Measurements from ENCODE around the gene PPIB.

The PPIB gene

DNA sequence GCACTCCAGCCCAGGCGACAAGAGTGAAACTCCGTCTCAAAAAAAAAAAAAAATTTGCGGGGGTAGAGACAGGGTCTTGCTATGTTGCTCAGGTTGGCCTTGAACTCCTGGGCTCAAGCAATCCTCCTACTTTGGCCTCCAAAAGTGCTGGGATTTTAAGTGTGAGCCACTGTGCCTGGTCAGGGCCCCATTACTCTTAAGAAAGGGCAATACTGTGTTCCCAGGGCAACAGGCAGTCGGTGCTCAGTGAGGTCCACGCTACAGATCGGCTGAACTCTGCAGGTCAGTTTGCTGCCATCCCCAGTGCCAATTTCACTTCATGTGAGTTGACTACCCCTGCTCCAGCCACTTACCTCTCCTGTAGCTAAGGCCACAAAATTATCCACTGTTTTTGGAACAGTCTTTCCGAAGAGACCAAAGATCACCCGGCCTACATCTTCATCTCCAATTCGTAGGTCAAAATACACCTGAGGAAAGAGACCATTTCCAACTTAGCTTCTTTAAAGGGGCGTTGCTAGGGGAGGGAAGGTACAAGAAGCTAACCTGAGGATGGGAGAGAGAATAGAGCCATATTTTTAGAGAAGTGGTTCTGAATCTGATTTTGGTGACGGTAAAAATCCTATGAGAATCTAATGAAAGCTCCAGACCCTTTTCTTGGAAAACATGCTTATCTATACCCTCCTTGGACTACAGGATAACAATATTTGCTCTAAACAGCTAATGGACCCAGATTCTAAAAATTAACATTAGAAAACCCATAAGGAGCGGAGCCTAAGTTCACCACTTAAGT, 939 bp downstream of the PPIB start:
- DNase-seq (ENCODE audit: insufficient read length, low spot score) (no peak), FAIRE-seq (peak; percentile 16)
- TF ChIP-seq PAX5 (IDR thresholded peaks at IDR 0.05; ENCODE audit: insufficient read depth, low read length, severe bottlenecking), result no peak
- no peak for TF ChIP-seq POLR2A (IDR thresholded peaks at IDR 0.05; ENCODE audit: low read depth, low read length)
- no peak for TF ChIP-seq POU2F2 (IDR thresholded peaks at IDR 0.05; ENCODE audit: low read depth, low read length)

DNA sequence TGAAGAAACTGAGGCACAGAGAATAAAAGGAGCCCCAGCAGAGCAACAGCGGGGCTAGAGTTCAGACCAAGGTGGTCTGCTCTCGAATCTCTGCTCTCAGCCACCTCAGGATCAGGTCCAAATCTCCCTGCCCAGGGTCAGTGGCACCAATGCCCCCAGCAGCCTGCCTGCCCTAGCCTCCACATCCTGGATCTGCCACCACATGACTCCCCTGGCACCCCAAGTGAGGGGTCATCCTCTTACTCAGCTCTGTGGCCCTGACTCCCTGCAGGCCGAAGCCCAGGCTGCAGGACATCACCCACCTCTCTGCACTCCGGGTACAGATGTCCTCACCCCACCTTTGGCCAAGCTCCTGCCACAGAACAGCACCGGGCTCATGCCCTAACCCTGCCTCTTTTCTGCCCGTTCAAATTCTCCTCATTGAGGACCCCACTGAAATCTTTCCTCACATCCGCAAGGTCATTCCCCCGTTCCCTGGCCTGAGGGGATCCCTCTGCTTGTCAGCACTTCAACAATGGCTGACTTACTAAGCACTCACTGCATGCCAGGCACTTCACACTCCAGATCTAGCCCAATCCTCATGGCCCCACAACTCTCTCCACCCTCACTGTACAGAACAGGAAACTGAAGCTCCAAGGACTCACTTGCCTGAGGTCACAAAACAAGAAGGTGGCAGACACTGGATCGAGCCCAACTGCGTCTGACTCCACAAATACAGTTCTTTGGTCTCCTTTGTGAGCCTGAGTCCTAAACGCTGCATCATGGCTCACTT, 4.3 kb downstream of the PPIB start:
- no peak for FAIRE-seq
- no peak for TF ChIP-seq TAF1 (IDR thresholded peaks at IDR 0.05; ENCODE audit: low read depth, low read length)
- no peak for TF ChIP-seq PAX5 (IDR thresholded peaks at IDR 0.05; ENCODE audit: insufficient read depth, low read length, severe bottlenecking)
- TF ChIP-seq POLR2AphosphoS5 (IDR thresholded peaks at IDR 0.05; ENCODE audit: low read depth, low read length), result peak; percentile 37
- TF ChIP-seq SPI1 (IDR thresholded peaks at IDR 0.05; ENCODE audit: low read depth, low read length), result no peak
- TF ChIP-seq POLR2A (IDR thresholded peaks at IDR 0.05; ENCODE audit: low read depth, low read length), result 0 out of 2 replicates have a peak, but pooled peaks have one; percentile 17
- TF ChIP-seq POU2F2 (IDR thresholded peaks at IDR 0.05; ENCODE audit: low read depth, low read length), result no peak

DNA sequence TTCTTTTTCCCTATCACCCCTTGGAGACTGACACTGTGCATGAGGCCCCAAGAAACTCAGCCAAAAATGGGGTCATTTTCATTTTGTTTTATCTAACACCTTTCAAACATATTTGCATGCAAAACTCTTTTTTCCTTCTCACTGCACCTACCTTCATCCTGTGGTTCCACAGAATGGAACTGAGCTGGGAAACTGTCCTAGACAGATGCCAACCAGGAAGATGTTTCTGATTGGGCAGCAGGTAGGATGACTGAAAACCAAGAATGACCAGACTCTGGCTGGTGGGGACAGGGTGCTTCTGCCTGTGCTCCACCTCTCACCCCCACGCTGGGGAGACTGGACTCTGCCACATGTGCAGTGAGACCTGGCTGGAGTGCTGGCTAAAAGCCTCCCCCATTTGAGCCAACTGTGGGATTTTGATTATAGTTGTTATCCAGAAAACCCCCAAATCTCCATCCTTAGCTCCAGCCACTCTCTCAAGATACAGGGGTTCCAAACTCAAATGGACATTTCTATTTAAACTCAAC, 5.2 kb downstream of the PPIB start:
- DNase-seq (ENCODE audit: insufficient read length, low spot score) (no peak), FAIRE-seq (no peak)
- no peak for TF ChIP-seq TAF1 (IDR thresholded peaks at IDR 0.05; ENCODE audit: low read depth, low read length)
- no peak for TF ChIP-seq POU2F2 (IDR thresholded peaks at IDR 0.05; ENCODE audit: low read depth, low read length)
- no peak for TF ChIP-seq PAX5 (IDR thresholded peaks at IDR 0.05; ENCODE audit: insufficient read depth, low read length, severe bottlenecking)
- TF ChIP-seq SPI1 (IDR thresholded peaks at IDR 0.05; ENCODE audit: low read depth, low read length), result no peak
- TF ChIP-seq POLR2A (IDR thresholded peaks at IDR 0.05; ENCODE audit: low read depth, low read length), result no peak
- no peak for TF ChIP-seq POLR2AphosphoS5 (IDR thresholded peaks at IDR 0.05; ENCODE audit: low read depth, low read length)

More for the DNA sequence above, 4.3 kb downstream of the PPIB start:
- DNase-seq (ENCODE audit: insufficient read length, low spot score), result no peak

DNA sequence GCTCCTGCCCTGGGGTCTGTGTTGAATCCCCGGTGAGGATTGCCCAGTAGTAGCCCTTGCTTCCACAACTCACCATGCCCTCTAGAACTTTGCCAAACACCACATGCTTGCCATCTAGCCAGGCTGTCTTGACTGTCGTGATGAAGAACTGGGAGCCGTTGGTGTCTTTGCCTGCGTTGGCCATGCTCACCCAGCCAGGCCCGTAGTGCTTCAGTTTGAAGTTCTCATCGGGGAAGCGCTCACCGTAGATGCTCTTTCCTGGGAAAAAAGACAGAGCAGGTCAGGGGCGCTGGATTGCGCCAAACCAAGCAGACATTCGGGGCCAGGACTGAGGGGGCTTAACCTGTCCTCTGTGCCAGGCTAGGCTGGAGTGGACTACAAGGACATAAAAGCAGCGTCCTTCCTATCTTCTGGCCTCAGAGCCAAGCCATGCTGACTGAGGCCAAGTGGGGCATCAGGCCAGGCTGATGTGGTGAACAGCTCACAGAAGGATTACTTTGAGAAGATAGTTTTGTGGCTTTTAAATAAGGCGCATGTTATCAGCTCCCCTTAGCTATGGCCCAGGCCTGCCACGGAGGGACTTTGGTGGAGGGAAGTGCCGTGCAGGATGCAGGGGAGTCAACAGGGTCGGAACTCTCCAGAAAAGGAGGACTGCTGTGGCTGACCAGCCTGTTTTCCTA, 6.0 kb downstream of the PPIB start:
- DNase-seq (ENCODE audit: insufficient read length, low spot score), result no peak
- TF ChIP-seq POLR2AphosphoS5 (IDR thresholded peaks at IDR 0.05; ENCODE audit: low read depth, low read length) (no peak), POLR2A (IDR thresholded peaks at IDR 0.05; ENCODE audit: low read depth, low read length) (peak; percentile 32; the same call in 1 of the 2 replicates), POU2F2 (IDR thresholded peaks at IDR 0.05; ENCODE audit: low read depth, low read length) (no peak), PAX5 (IDR thresholded peaks at IDR 0.05; ENCODE audit: insufficient read depth, low read length, severe bottlenecking) (no peak), SPI1 (IDR thresholded peaks at IDR 0.05; ENCODE audit: low read depth, low read length) (no peak), TAF1 (IDR thresholded peaks at IDR 0.05; ENCODE audit: low read depth, low read length) (no peak)
- no peak for FAIRE-seq

DNA sequence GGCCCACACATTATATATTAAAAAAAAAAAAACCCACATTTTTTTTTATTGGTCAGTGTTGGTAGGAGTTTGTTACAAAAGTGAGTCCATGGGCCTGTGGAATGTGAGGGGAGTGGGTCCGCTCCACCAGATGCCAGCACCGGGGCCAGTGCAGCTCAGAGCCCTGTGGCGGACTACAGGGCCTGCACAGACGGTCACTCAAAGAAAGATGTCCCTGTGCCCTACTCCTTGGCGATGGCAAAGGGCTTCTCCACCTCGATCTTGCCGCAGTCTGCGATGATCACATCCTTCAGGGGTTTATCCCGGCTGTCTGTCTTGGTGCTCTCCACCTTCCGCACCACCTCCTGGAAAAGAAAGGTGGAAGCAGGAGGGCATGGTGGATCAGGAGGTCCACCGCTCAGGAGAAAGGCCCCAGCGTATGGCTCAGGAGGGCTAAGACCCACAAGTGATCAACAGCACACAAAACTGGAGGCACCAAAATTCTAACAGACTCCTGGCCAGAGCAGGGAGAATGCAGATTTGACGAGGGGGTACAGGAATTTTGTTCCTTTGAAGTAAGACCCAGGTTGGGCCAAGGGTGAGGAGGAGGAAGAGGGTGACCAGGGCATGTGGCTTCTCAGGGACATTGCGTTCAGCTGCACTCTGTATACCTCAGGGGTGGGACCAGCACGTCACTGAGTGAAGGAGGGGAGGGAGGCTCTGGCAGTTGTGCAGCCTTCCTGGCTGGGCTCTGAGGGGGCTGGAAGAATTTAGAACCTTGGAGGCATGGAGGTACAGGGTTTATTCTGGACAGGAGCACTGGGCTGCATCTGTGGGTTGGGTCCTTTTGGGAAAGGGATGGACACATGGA, 6.8 kb downstream of the PPIB start:
- DNase-seq (ENCODE audit: insufficient read length, low spot score) (no peak), FAIRE-seq (no peak)
- peak; percentile 33 for TF ChIP-seq POLR2AphosphoS5 (IDR thresholded peaks at IDR 0.05; ENCODE audit: low read depth, low read length)
- TF ChIP-seq SPI1 (IDR thresholded peaks at IDR 0.05; ENCODE audit: low read depth, low read length), result no peak
- TF ChIP-seq PAX5 (IDR thresholded peaks at IDR 0.05; ENCODE audit: insufficient read depth, low read length, severe bottlenecking), result no peak

DNA sequence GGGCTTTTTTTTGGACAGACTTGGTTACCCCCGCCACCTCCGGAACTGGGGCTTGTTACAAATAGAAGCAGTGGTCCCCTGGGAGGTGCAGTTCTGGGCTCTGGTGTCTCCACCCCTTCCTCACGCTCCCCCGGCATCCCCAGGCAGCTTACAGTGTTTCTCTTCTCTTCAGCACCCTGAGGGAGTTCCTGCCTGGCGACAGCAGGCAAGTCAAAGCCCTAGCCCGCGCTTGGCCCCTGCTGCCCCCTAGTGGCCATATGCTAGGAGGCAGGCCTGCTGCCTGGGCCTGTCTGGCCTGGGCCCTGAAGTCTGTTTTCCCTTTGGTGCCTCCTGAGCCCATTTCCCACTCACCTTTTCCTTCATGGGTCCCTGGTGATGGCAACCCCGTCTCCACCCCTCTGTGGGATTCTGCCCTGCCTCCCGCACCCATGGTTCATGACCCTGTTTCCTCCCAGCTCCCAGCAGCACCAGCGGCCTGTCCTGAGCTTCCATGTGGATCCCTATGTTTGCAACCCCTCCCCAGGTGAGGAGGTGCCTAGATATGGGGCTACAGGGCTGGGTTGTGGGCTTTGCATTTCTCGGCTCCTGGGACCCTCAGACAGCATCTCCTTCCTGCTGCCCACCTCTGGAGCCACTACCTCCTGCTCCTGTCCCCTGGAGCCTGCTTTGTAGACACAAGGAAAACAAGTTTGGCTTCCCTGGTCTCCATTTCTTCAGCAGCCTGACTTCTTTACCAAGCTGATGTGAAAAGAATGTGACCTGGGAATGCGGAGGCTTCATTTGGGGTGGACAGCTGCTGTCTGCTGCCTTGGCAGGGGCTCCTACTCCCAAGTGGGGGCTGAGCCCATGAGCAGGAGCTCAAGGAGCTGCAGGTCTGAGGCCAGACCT, 9.1 kb downstream of the PPIB start:
- peak; percentile 76 for TF ChIP-seq POLR2AphosphoS5 (IDR thresholded peaks at IDR 0.05; ENCODE audit: low read depth, low read length)
- TF ChIP-seq TAF1 (IDR thresholded peaks at IDR 0.05; ENCODE audit: low read depth, low read length), result no peak
- TF ChIP-seq POU2F2 (IDR thresholded peaks at IDR 0.05; ENCODE audit: low read depth, low read length), result peak; percentile 83
- no peak for TF ChIP-seq PAX5 (IDR thresholded peaks at IDR 0.05; ENCODE audit: insufficient read depth, low read length, severe bottlenecking)
- TF ChIP-seq SPI1 (IDR thresholded peaks at IDR 0.05; ENCODE audit: low read depth, low read length), result peak; percentile 35; the same call in 1 of the 2 replicates
- TF ChIP-seq POLR2A (IDR thresholded peaks at IDR 0.05; ENCODE audit: low read depth, low read length), result peak; percentile 70; the same call in 1 of the 2 replicates
- FAIRE-seq (peak; percentile 92), DNase-seq (ENCODE audit: insufficient read length, low spot score) (peak; percentile 90)

DNA sequence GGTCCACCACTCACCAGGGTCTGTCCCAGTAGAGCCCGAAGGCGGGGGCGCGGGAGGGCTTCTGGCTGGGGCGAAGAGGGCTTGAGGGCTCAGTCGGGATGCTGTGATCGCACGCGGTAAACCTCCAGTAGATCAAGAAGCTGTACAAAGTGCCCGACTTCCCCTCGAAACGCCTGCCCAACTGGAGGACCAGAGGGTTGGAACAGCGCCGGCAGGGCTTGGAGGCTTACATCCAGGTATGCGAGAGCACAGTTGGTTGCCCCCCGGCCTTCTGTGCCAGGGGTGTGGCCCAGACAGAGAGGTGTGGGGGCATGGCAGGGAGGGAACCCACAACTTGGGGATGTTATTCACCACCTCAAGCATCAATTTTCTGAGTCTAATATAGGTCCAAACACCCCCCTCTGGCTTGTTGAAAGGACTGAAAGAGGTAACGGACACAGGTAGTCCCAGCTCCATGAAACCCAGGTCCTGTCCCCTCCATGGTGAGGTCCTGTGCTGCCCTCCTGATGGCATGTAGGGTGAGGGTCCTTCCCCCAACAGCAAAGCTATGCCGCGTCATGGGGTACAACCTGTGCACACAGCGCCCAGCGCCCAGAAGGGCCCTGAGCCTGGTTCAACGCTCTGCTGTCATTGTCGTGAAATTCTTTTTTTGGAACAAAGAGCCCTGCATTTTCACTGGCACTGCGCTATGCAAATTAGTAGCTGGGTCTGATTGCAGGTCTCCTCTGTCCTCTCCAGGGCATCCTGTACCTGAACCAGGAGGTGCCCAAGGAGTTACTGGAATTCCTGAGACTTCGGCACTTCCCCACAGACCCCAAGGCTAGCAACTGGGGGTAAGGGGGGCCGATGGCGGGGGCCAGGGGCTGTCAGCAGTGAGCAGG, 10.1 kb downstream of the PPIB start:
- DNase-seq (ENCODE audit: insufficient read length, low spot score), result peak; percentile 35
- no peak for FAIRE-seq
- no peak for TF ChIP-seq SPI1 (IDR thresholded peaks at IDR 0.05; ENCODE audit: low read depth, low read length)
- TF ChIP-seq POU2F2 (IDR thresholded peaks at IDR 0.05; ENCODE audit: low read depth, low read length), result peak; percentile 74; the same call in 1 of the 2 replicates

Data from GM12891 (cell line).